GF-D8 (cell line): ENCODE measurements around the gene XXYLT1.
A peak's percentile ranks its signal among the peaks of the same experiment; 100 is the strongest.

Experiments used
- DNase-seq: peaks from one replicate; lab custom pipeline; 2025; lab: John Stamatoyannopoulos, UW

XXYLT1 gene

GRCh38 chr3:195129644-195130492 lies 141.1 kb downstream of the XXYLT1 start:
- DNase-seq: no peak

GRCh38 chr3:195129072-195129643 lies 141.8 kb downstream of the XXYLT1 start:
- DNase-seq: no peak

- no peak for DNase-seq
These were observed 142.5 kb downstream of the XXYLT1 start for GRCh38 chr3:195128255-195129071.

DNA sequence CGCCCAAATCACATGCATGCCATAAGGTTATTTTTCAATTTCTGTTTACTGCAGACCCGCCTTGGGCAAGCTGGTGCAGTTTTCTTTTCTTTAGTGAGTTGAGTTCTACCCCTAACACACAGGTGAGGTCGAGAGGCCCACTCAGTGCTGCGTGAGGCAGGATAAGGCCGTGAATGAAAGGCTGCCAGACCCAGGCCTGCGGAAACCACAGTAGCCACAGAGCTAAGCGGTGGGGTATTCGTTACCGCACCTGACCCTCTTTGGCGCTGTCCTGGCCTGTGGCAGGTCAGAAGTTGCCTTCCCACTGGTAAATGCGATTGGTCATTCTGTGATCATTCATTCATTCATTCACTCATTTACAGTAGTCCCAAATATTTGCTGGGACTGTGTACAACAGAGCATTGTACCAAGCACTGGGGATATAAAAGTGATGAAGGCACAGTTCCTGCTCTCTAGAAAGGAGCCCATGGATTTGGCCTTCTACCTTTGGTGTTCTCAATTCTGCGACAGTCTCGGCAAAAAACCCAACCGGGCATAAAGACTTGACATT lies 144.8 kb downstream of the XXYLT1 start:
- DNase-seq: no peak

DNA sequence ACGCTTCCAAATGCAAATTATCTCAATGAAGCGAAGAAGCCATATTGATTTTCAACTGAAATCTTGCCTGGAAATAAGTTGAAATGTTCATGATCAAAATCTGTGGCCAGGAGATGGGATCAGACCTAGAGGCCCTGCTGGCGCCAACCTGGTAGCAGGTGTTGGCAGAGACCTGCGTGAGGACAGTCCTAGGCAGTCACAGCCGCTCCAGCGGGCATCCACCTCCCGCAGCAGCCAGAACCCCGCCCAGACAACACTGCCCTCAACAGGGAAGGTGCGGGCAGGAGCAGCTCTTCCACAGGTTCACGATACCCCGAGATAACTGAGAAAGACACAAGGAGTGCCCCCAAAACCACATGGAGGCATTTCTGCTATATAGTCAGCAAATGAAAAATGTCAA lies 145.3 kb downstream of the XXYLT1 start:
- DNase-seq: no peak

DNA sequence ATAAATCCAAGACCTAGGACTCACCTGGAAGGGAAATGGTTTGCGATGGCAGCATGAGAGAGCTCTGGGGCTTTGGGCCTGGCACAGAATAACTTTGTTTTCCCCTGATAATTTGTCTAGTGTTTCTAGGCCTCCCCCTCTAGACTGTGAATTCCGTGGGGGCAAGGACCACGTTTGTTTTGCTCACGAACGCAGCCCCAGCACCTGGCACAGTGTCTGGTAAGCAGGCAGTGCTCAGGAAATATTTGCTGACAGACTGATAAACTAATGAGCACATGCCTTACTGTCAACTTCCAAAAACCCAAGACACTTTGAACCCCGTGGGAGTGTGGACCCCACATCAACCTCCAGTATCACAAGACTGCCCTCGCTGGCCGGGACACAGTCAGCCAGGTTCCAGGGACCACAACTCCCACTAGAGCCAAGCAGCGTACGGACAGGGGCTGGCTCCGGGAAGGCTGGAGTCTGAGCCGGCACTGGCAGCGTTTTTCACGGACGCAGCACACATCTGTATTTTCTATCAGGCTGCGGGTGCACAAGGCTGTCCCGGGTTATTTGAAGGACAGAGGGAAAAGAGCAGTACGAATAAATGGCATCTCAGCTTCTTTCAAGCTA lies 146.5 kb downstream of the XXYLT1 start:
- no peak for DNase-seq

GRCh38 chr3:195123281-195123691 lies 147.7 kb downstream of the XXYLT1 start:
- DNase-seq: no peak

DNA sequence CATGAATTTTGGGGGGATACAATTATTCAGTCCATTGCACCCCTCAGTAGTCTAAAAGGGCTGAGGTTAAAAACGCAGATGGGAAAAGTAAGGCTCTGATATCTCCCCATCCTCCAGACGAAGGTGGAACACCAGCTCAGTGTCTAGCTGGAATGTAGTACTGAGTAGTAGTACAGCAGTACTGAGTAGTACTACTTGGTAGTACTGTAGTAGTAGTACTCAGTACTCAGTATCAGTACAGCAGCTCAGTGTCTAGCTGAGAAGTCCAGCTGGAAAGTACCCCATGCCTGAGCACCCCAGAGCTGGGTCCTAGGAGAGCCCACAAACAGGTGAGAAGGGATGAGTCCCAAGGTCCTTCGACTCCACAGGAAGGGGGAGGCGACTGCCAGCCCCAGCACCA lies 148.7 kb downstream of the XXYLT1 start:
- no peak for DNase-seq

- DNase-seq: no peak
These were observed 150.7 kb downstream of the XXYLT1 start for GRCh38 chr3:195120267-195120601.

GRCh38 chr3:195119461-195120266 lies 151.3 kb downstream of the XXYLT1 start:
- DNase-seq: no peak

DNA sequence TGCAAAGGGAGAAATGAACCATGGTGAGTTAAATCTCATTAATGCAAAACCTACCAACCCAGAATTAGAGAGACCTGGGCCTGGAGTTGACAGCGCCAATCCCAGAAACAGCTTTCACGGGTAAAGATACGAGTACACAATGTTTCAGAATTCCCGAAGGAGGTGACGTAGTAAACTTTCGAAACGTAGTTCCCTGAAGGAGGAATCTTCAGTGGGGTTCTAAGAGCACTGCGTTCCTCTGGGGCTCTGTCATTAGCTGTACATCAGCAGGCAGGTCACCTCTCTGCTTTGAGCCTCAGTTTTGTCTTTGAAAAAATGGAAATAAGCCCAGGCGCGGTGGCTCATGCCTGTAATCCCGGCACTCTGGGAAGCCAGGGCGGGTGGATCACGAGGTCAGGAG lies 152.3 kb downstream of the XXYLT1 start:
- no peak for DNase-seq

- DNase-seq: peak; percentile 62
These were observed 152.9 kb downstream of the XXYLT1 start for GRCh38 chr3:195117978-195118581.

- peak; percentile 14 for DNase-seq
These were observed 154.4 kb downstream of the XXYLT1 start for GRCh38 chr3:195116407-195117185.

- no peak for DNase-seq
These were observed 155.2 kb downstream of the XXYLT1 start for GRCh38 chr3:195115600-195116406.

DNA sequence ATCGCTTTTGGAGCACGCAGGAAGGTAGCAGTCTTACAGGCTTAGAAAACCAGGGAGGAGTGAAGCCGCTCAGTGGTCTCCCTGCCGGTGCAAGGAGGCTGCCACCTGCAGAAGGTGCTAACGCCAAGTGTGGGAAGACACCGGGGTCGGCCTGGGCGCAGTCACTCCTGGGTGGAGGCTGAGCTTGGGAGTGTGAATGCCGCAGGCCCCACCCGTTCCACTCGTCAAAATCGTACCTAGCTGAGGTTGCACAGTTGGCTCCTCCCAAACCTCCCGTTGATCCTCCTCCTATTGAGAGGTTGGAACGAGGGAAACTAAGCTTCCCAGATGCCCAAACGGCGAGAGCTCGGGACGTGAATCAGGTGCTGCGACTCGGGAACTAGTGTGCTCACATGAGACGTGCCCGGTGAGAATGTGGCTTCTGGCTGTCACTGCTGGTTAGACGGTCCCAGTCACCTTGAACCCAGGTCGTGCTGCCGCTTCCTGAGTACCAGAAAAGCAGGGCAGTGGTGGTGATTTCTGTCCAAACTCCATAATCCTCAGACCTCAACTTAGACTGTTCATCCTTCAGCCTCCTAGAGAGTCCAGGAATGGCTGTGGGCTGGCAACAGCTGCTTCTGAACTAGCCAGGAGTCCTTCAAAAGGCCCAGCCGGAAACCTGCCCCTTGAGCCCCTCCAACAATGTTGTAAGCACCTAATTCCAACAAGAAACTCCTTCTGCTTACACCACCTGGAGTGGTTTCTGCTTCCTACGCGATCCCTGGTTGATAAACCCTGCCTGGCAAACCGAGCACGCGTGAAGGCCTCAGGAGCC lies 156.0 kb downstream of the XXYLT1 start:
- no peak for DNase-seq

GRCh38 chr3:195113536-195114425 lies 157.2 kb downstream of the XXYLT1 start:
- no peak for DNase-seq

DNA sequence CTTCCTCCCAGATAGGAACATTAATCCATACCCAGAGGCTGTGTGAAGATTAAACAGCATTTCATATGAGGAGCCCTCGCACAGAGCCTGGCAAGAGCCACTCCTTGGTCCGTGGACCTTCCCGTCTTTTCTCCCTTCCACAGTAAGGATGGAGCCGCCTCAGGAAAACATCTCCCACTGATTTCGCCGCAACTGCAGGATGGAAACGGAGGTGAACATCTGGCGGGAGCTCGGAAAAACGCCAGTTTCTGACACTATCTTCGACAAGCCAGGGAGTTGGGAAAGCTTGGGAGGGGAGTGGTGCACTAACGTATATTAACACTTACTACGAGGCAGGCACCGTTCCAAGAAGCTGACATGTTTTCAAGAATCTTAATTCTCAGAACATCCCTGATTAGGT lies 157.9 kb downstream of the XXYLT1 start:
- DNase-seq: no peak
